GM19238 (cell line): Measurements from ENCODE around the gene TIGIT.

Experiments used
- DNase-seq: peaks from one replicate; pipeline ENCODE4 v3.0.0; 2011; ENCODE audit warnings: low spot score; ENCODE audit not compliant: insufficient read length

TIGIT gene

DNA sequence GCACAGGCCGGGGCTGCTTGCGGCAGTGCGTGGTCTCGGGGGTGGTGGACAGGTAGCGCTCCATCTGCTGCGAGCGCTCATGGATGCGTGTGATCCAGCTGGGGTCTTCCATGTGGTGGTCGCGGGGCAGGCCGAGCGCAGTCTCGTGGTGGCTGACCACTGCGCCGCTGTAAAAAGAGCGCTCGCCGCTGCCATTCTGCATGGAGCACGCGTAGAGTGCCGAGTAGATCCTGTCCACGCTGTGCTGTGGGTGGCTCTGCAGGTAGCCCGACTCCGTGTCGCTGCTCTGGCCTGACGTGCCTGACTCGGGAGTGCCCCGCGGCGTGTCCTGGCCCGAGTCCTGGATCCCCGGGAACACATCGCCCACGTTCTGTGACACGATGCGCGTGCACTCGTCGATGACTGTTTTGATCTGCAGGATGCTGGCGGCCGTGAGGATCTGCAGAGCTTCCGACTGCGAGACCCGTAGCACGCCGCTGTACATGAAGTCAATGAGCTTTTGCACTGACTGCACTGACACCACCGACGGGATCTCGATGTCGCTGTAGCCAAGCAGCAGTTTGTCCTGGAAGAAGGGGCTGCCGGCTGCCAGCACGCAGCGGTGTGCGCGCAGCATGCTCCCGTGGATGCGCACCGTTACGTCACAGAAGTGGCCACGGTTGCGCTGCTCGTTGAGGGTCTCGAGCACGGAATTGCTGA is 57.4 kb downstream of the TIGIT start:
- DNase-seq, result no peak

DNA sequence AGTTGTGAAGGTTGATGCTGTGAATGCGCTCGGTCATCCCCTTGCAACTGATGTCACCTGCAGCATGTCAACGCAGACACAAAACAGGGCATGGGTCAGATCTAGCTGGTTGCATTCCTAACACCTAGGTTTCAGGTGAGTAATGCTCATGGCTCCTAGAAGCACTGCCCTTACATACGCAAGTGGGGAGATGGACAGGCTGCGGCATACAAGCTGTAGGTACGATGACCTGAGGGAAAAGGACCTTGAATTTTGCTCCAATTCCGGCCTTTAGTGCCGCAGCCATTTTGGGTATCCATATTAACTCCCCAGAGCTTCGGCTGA is 58.0 kb downstream of the TIGIT start:
- DNase-seq, result no peak

DNA sequence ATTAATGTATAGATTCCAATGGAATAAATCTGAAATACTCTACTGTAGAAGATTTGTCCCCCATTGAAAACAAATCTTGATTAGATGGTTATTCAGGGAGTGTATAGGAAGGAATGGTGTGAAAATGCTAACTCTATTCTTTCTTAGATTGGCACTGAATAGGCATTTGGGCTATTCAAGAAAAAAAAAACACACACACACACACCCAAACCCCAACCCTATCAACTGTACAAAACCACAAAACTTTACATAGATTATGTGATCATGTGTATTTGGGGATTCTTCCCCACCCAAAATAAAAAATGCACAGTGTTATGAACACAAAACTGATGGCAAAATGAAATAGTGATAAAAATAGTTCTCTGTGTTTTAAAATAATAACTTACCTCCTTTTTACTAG is 61.8 kb downstream of the TIGIT start:
- DNase-seq, result no peak

DNA sequence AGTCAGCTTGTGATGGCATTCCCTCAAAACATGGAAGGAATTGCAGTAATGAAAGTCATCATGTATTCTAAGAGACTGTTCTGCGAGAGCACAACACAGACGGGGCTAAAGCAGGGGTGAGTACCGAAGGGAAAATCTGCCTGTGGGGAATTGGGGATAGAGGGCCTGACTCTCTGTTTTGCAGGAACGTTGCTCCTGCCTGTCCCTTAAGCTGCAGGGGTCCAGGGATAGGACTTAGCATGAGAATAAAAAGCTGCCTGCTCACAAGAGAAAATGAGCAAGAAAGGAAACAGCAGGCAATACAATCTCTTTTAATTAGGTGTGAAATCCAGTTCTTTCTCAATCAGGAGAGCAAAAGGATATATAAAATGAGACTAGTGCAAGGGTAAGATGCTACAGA is 62.2 kb downstream of the TIGIT start:
- DNase-seq, result no peak

DNA sequence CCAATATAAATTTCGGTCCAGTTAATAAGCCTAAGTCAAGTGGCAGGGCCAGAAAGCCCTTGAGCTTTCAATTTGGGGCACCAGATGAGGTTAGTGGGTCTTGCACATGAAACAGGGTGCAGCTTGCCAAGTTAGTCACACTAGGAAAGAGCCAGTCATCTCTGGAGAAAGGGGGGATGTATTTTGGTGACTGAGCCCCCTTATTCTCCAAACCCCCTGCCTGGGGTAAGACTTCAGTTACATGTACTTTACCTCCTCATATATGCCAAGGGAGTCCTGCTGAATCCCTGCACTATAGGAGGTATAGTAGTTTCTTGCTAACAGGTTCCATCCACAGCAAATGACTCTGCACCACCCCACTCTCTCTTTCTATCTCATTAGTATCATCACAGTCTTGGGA is 62.7 kb downstream of the TIGIT start:
- DNase-seq, result no peak
